GM12878 (cell line): Measurements from ENCODE around the gene ESR2. TPM values are rescaled to one million over a fixed set of nuclear protein-coding genes. Genes with fewer than 3 reads are reported as not detected.
A peak's percentile ranks its signal among the peaks of the same experiment; 100 is the strongest.

Source experiments
- ATAC-seq: fragments of 200-7000 bp; cut with Tn5 transposase; 3 replicates; pipeline ENCODE4 v1.9.1; 2020; ENCODE audit warnings: mild to moderate bottlenecking, moderate library complexity
- BruUV-seq: library from RNA; stranded (reverse); fragments of 400-500 nt; replicated peaks from 2 replicates; lab custom pipeline; 2021; lab: Mats Ljungman, UMichigan
- CTCF ChIA-PET: fragments of 300-600 bp; sonication (Branson Sonifier 250); formaldehyde crosslinking; extraction: SDS; loops from one replicate; lab custom pipeline; 2021; ENCODE audit warnings: inconsistent platforms; lab: Yijun Ruan, JAX
- POLR2A ChIA-PET: fragments of 350-600 bp; formaldehyde crosslinking; extraction: SDS; loops from one replicate; lab custom pipeline; 2021; ENCODE audit warnings: inconsistent platforms; lab: Charles Lee
- RAD21 ChIA-PET: fragments of 300-600 bp; sonication (Branson Sonifier 250); formaldehyde crosslinking; loops from one replicate; lab custom pipeline; 2023; ENCODE audit warnings: antibody characterized with exemption; ENCODE audit not compliant: unreplicated experiment; lab: Charles Lee
- SMC1A ChIA-PET: fragments of 300-600 bp; sonication (Branson Sonifier 250); formaldehyde crosslinking; loops from one replicate; lab custom pipeline; 2023; ENCODE audit not compliant: unreplicated experiment, uncharacterized antibody; lab: Charles Lee
- DNase-seq: peaks from one replicate; pipeline ENCODE4 v3.0.0-alpha.2; 2011; ENCODE audit warnings: low read depth, low spot score
- FAIRE-seq: peaks from 3 replicates; lab custom pipeline; 2011; peaks lifted over from hg19 to GRCh38; lab: Jason Lieb, UNC
- H2AFZ ChIP-seq: 2 replicates; pipeline ENCODE4 v1.6.0; 2011; ENCODE audit warnings: low read depth, low read length, control low read depth; ENCODE audit not compliant: control insufficient read depth
- H3K27ac ChIP-seq: 2 replicates; pipeline ENCODE4 v1.5.1; 2011; ENCODE audit warnings: control low read depth; ENCODE audit not compliant: control insufficient read depth, insufficient read depth
- H3K27me3 ChIP-seq, 2 experiments: replicated peaks in 1 of 2; 2 replicates each; pipeline versions ENCODE4 v1.6.0 to v1.6.1; 2011; ENCODE audit warnings: low read length in 1 of 2; ENCODE audit not compliant: control insufficient read depth in 2 of 2, insufficient read depth in 2 of 2
- H3K36me3 ChIP-seq, 2 experiments: 2 replicates each; pipeline ENCODE4 v1.5.1; 2011; ENCODE audit warnings: low read length in 1 of 2; ENCODE audit not compliant: control insufficient read depth in 2 of 2, insufficient read depth in 2 of 2
- H3K4me1 ChIP-seq: 2 replicates; pipeline ENCODE4 v1.6.1; 2011; ENCODE audit warnings: mild to moderate bottlenecking, low read length, moderate library complexity, mixed read lengths; ENCODE audit not compliant: control insufficient read depth, insufficient read depth
- H3K4me2 ChIP-seq: 2 replicates; pipeline ENCODE4 v1.6.0; 2011; ENCODE audit warnings: control low read depth; ENCODE audit not compliant: control insufficient read depth, insufficient read depth
- H3K4me3 ChIP-seq: fragments of 200-600 bp; sonication (generic); 2 replicates; pipeline ENCODE4 v1.5.1; 2016
- H3K79me2 ChIP-seq: 2 replicates; pipeline ENCODE4 v1.6.0; 2011; ENCODE audit warnings: low read length; ENCODE audit not compliant: control insufficient read depth, insufficient read depth
- H3K9ac ChIP-seq: 2 replicates; pipeline ENCODE4 v1.8.0; 2011; ENCODE audit warnings: low read length, control low read depth, mixed read lengths; ENCODE audit not compliant: control insufficient read depth, insufficient read depth
- H3K9me3 ChIP-seq: replicated peaks from 3 replicates; pipeline ENCODE4 v1.5.1; 2011; ENCODE audit warnings: mild to moderate bottlenecking, low read length; ENCODE audit not compliant: control insufficient read depth, insufficient read depth
- H4K20me1 ChIP-seq: 2 replicates; pipeline ENCODE4 v1.6.0; 2011; ENCODE audit not compliant: control insufficient read depth, insufficient read depth
- E4F1 ChIP-seq: fragments of 450-650 bp; IDR thresholded peaks from 2 replicates; pipeline ENCODE4 v1.6.1; 2018; ENCODE audit warnings: borderline replicate concordance, mild to moderate bottlenecking; ENCODE audit not compliant: partially characterized antibody
- EGR1 ChIP-seq, 2 experiments: IDR thresholded peaks; 1 replicate in 1 of 2; 2 replicates in 1 of 2; pipeline ENCODE4 v1.6.1; 2011 to 2012; ENCODE audit warnings: low read depth in 2 of 2, low read length in 2 of 2, borderline replicate concordance in 1 of 2, mild to moderate bottlenecking in 1 of 2, moderate library complexity in 1 of 2
- KAT2A ChIP-seq: conservative IDR thresholded peaks from 2 replicates; pipeline ENCODE4 v1.6.1; 2011; ENCODE audit warnings: low read depth, low read length; ENCODE audit not compliant: control insufficient read depth
- MXI1 ChIP-seq: fragments of 150-350 bp; IDR thresholded peaks from 2 replicates; pipeline ENCODE4 v1.6.1; 2011; ENCODE audit warnings: low read depth, mild to moderate bottlenecking, inconsistent platforms, low read length, improper control_type of control experiment
- PBX3 ChIP-seq: IDR thresholded peaks from 2 replicates; pipeline ENCODE4 v1.6.1; 2011; ENCODE audit warnings: mild to moderate bottlenecking, low read depth, low read length, moderate library complexity; ENCODE audit not compliant: insufficient replicate concordance
- SREBF1 ChIP-seq: IDR thresholded peaks from 2 replicates; pipeline ENCODE4 v1.6.1; 2012; ENCODE audit warnings: mild to moderate bottlenecking, low read length
- SRF ChIP-seq, 2 experiments: IDR thresholded peaks; 2 replicates each; pipeline ENCODE4 v1.6.1; 2011; ENCODE audit warnings: low read depth in 2 of 2, low read length in 2 of 2, mild to moderate bottlenecking in 1 of 2, moderate library complexity in 1 of 2
- USF2 ChIP-seq: IDR thresholded peaks from 2 replicates; pipeline ENCODE4 v1.6.1; 2011; ENCODE audit warnings: low read depth, low read length, improper control_type of control experiment, borderline replicate concordance
- whole genome bisulfite sequencing: methylation state at CpG from one replicate; pipeline ENCODE4 v1.1.6; 2016; ENCODE audit warnings: low lambda C conversion rate; ENCODE audit not compliant: insufficient replicate concordance, insufficient coverage; ENCODE audit errors: missing lambda C conversion rate; 5-methylcytosine and 5-hydroxymethylcytosine counted together
- in situ Hi-C: fragments of 300-500 bp; cut with MboI; formaldehyde crosslinking; loops from 9 replicates; pipeline ENCODE4 v1.14.3; 2018; ENCODE audit warnings: mixed read lengths
- intact Hi-C: fragments of 100-400 bp; cut with micrococcal nuclease; formaldehyde crosslinking; loops from one replicate; pipeline ENCODE4 v1.14.2; 2022; ENCODE audit not compliant: unreplicated experiment
- polyA plus RNA-seq, 11 experiments: library from polyadenylated mRNA; depleted of rRNA in 4 of 11; unstranded in 6 of 11; stranded (reverse) in 5 of 11; fragments of >200 nt; fragmentation: Nextera tagmentation in 4 of 11; fragmentation: Illumina TruSeq in 1 of 11; extraction: Ambion mirVana in 4 of 11; extraction: Trizol in 1 of 11; gene quantifications; 1 replicate in 1 of 11; 2 replicates in 10 of 11; pipeline versions ENCODE4 v1.2.1 to v1.2.3, GENCODE V29; 2011 to 2016; ENCODE audit warnings: inconsistent platforms in 2 of 11, missing spikeins in 2 of 11, low read depth in 1 of 11
- total RNA-seq, 4 experiments: library from RNA; depleted of rRNA in 3 of 4; stranded (reverse); fragments of >200 nt in 3 of 4; fragmentation: Illumina TruSeq in 1 of 4; extraction: Trizol in 1 of 4; gene quantifications; 2 replicates each; pipeline versions ENCODE4 v1.2.1 to v1.2.3, GENCODE V29; 2013 to 2021

Gene ESR2
- total and polyA plus RNA-seq, 10 of the 15 experiments (the other 5 are each of a cell fraction or from before 2014, with no cell fraction given): 0.29 to 2.6 (median 0.81) TPM

GRCh38 chr14:64202716-64203115, 91.5 kb downstream of the ESR2 start:
- DNase-seq: no peak
- H3K9me3 ChIP-seq: no peaks in the 10 kb centered on the region
- peaks cover 3 to 4% of the 10 kb centered on the region in 2 experiments; a peak in 3 of 4 replicates for H3K36me3 ChIP-seq
- no peak overlapping the region for H3K27ac ChIP-seq
- RAD21 ChIA-PET: no interaction called here
- peak; percentile 15 for TF ChIP-seq PBX3
- no peak for TF ChIP-seq SRF (IDR thresholded peaks at IDR 0.05; ENCODE audit: low read depth in 2 of 2, low read length in 2 of 2)
- TF ChIP-seq, all 136 proteins: peak for 1
- SMC1A ChIA-PET: interaction anchor here (1.1 to 1.3 kb wide), 2 partner anchors 29 to 33 kb away, joined by 3 to 4 read pairs; no protein-coding TSS in a partner anchor
- Histone ChIP-seq H3K9ac (no peak overlapping the region), H3K27me3 (no peaks in the 10 kb centered on the region), H4K20me1 (no peaks in the 10 kb centered on the region), H3K4me2 (no peak overlapping the region), H3K4me1 (no peaks in the 10 kb centered on the region), H2AFZ (no peak overlapping the region), H3K4me3 (no peak overlapping the region), H3K79me2 (no peaks in the 10 kb centered on the region; the same call in none of the 2 replicates)
- no TSS peak for BruUV-seq
- FAIRE-seq (no peak), ATAC-seq (no peak)
- CTCF ChIA-PET: interaction anchor here (1.1 to 2.2 kb wide), 4 partner anchors 11 to 92 kb away, joined by 3 to 6 read pairs (median 4); partner anchors contain the start of gene ESR2
- intact Hi-C loops (no loop called here), in situ Hi-C loops (no loop called here)
- 98% methylated on average over 10 of the region's 10 CpGs for WGBS
- POLR2A ChIA-PET: interaction anchor here (0.6 kb wide), 1 partner anchor 771 kb away, joined by 4 read pairs; no protein-coding TSS in a partner anchor

- Histone ChIP-seq H3K4me1 (peaks cover 3% of the 10 kb centered on the region), H4K20me1 (no peaks in the 10 kb centered on the region), H2AFZ (no peak overlapping the region), H3K36me3 (peaks cover 3 to 4% of the 10 kb centered on the region in 2 experiments; a peak in 3 of 4 replicates), H3K27ac (no peak overlapping the region), H3K9me3 (no peaks in the 10 kb centered on the region), H3K9ac (no peak overlapping the region), H3K79me2 (no peaks in the 10 kb centered on the region; the same call in none of the 2 replicates), H3K27me3 (no peaks in the 10 kb centered on the region), H3K4me2 (no peak overlapping the region), H3K4me3 (no peak overlapping the region)
- POLR2A ChIA-PET: interaction anchor here (0.6 to 1.4 kb wide), 2 partner anchors 24 to 770 kb away, joined by 3 to 4 read pairs; no protein-coding TSS in a partner anchor
- SMC1A ChIA-PET: interaction anchor here (1.3 kb wide), 1 partner anchor 34 kb away, joined by 4 read pairs; no protein-coding TSS in a partner anchor
- BruUV-seq: no TSS peak
- DNase-seq (no peak), FAIRE-seq (no peak), ATAC-seq (no peak)
- intact Hi-C loops: no loop called here
- in situ Hi-C loops: no loop called here
- RAD21 ChIA-PET: no interaction called here
- 98% methylated on average over 18 of the region's 18 CpGs for WGBS
- CTCF ChIA-PET: interaction anchor here (1.2 to 2.2 kb wide), 4 partner anchors 11 to 93 kb away, joined by 3 to 6 read pairs (median 4); partner anchors contain the start of gene ESR2
- no peak for TF ChIP-seq USF2
- no peak for TF ChIP-seq EGR1 (IDR thresholded peaks at IDR 0.05; ENCODE audit: borderline replicate concordance in 1 of 2, low read depth in 2 of 2, low read length in 2 of 2)
- TF ChIP-seq E4F1: no peak
- no peak for TF ChIP-seq SREBF1
- TF ChIP-seq MXI1: no peak
- TF ChIP-seq KAT2A: no peak
Measured at GRCh38 chr14:64201921-64202545, 92.1 kb downstream of the ESR2 start.
